ENCODE measurements around the gene CCDC201. TPM values are rescaled to one million over a fixed set of nuclear protein-coding genes. Genes with fewer than 3 reads are reported as not detected.

The CCDC201 gene
- total RNA-seq, 1 experiment from 2014 or later: not detected

GRCh38 chr7:45888993-45889366 is 16.1 kb upstream of the CCDC201 start:
- no peak overlapping the region for H2BK5ac ChIP-seq (ENCODE audit: insufficient read length, low read length)
- H3K4me1 Mint-ChIP-seq: peaks cover 14 to 21% of the 10 kb centered on the region in 2 experiments
- H4K5ac ChIP-seq (ENCODE audit: insufficient read length, low read depth, low read length): no peak overlapping the region
- peaks cover 14% of the 10 kb centered on the region; the same call in 1 of the 2 replicates for H3K27me3 ChIP-seq (ENCODE audit: insufficient read depth, low read length)
- no peak overlapping the region for H2BK12ac ChIP-seq (ENCODE audit: insufficient read length, low read depth, low read length)
- H3K27ac Mint-ChIP-seq: no peak overlapping the region
- no peak overlapping the region for H2BK20ac ChIP-seq (ENCODE audit: low read depth, low read length, poor library complexity, severe bottlenecking)
- H4K20me1 ChIP-seq (ENCODE audit: control insufficient read depth, insufficient read depth, insufficient read length): no peaks in the 10 kb centered on the region
- no peak overlapping the region for H3K9ac ChIP-seq (ENCODE audit: extremely low read depth, insufficient read length, low read length)
- H3K14ac ChIP-seq (ENCODE audit: insufficient read depth, low read length): no peak overlapping the region
- no peaks in the 10 kb centered on the region for H3K79me1 ChIP-seq (ENCODE audit: insufficient read depth, low read depth, low read length, poor library complexity, severe bottlenecking)
- H3K9me3 ChIP-seq (ENCODE audit: control insufficient read depth, low read depth, low read length): no peaks in the 10 kb centered on the region
- no peak overlapping the region for H3T11ph ChIP-seq (ENCODE audit: low read length)
- no peak for TF ChIP-seq CTCF (conservative IDR thresholded peaks at IDR 0.05)
- no peak overlapping the region for H2AFZ ChIP-seq (ENCODE audit: low read length)
- no peak overlapping the region for H4K91ac ChIP-seq (ENCODE audit: insufficient read length, low read depth, low read length)
- H3K4ac ChIP-seq (ENCODE audit: low read depth, low read length): no peak overlapping the region
- peak overlapping the region; percentile 44 for H3K4me2 ChIP-seq (ENCODE audit: insufficient read depth, insufficient read length, low read length)
- no peak overlapping the region for H3K18ac ChIP-seq (ENCODE audit: insufficient read length, low read depth, low read length)
- no peak overlapping the region for H3K56ac ChIP-seq (ENCODE audit: insufficient read length, low read depth, low read length)
- H3K79me2 ChIP-seq (ENCODE audit: insufficient read depth, low read length): no peaks in the 10 kb centered on the region
- no peaks in the 10 kb centered on the region for H3K36me3 Mint-ChIP-seq (ENCODE audit: insufficient read depth in 1 of 3, low read depth in 3 of 3)
- H2AK5ac ChIP-seq (ENCODE audit: insufficient read length, low read length): no peak overlapping the region
- no peaks in the 10 kb centered on the region; a peak in 1 of 5 replicates for H3K9me3 Mint-ChIP-seq
- H4K8ac ChIP-seq (replicated peaks; ENCODE audit: insufficient read length, low read depth, low read length): no peak overlapping the region
- no peak overlapping the region for H3K27ac ChIP-seq (ENCODE audit: insufficient read length, low read depth, low read length)
- H3K4me1 ChIP-seq (ENCODE audit: insufficient read depth, low read length): peaks cover 3% of the 10 kb centered on the region
- H3K27me3 Mint-ChIP-seq (ENCODE audit: low read depth): peaks cover 93% of the 10 kb centered on the region
- H3K23me2 ChIP-seq (ENCODE audit: insufficient read length, low read depth, low read length, poor library complexity, severe bottlenecking): no peaks in the 10 kb centered on the region
- no CpG with 5 or more reads among the region's 14 CpGs for WGBS (ENCODE audit: extremely low coverage, insufficient read length, low lambda C conversion rate)
- H3K4me3 Mint-ChIP-seq: peak overlapping the region; percentile 68 to 78
- no peak overlapping the region for H3K23ac ChIP-seq (ENCODE audit: insufficient read length, low read depth, low read length)
- no peak overlapping the region for H2BK15ac ChIP-seq (ENCODE audit: low read depth, low read length)
- H2BK120ac ChIP-seq (ENCODE audit: low read depth, low read length, poor library complexity, severe bottlenecking): no peak overlapping the region
- DNase-seq: peak; percentile 51

All from H9 (cell line).